Measurements from ENCODE around the gene SF3A1.

The SF3A1 gene

DNA sequence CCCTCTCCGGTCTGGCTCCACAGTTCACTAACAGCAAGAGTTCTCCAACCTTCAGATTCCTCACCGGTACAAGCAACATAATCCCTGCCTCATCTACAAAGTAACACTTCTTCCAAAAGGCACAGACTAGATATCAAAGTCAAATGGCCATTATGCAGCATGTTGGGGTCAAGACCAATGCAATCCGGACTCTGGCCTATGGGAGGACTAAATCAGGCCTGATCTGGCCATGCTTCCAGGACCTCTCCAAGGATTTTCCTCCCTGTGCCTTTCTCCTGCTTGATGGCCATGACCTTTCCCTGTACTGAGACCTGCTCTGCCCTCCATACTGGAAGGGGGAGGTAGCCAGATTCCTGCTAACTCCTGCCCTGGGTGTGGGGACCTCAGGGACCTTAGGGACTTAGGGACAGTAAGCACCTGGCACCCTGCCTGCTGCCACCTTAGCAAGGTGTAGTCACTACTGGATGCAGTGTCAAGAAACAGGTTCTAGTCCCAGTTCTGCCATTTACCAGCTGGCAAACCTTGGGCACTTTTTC lies 36.6 kb downstream of the SF3A1 start:
- no peak for DNase-seq
- Mint-ChIP-seq H3K9me3 (no peaks in the 10 kb centered on the region), H3K4me1 (peaks cover 22% of the 10 kb centered on the region), H3K36me3 (ENCODE audit: low read depth) (no peaks in the 10 kb centered on the region), H3K27ac (no peak overlapping the region), H3K4me3 (no peak overlapping the region), H3K27me3 (ENCODE audit: low read depth, poor library complexity) (peaks cover 3% of the 10 kb centered on the region)
- TF ChIP-seq, protein P1, sequence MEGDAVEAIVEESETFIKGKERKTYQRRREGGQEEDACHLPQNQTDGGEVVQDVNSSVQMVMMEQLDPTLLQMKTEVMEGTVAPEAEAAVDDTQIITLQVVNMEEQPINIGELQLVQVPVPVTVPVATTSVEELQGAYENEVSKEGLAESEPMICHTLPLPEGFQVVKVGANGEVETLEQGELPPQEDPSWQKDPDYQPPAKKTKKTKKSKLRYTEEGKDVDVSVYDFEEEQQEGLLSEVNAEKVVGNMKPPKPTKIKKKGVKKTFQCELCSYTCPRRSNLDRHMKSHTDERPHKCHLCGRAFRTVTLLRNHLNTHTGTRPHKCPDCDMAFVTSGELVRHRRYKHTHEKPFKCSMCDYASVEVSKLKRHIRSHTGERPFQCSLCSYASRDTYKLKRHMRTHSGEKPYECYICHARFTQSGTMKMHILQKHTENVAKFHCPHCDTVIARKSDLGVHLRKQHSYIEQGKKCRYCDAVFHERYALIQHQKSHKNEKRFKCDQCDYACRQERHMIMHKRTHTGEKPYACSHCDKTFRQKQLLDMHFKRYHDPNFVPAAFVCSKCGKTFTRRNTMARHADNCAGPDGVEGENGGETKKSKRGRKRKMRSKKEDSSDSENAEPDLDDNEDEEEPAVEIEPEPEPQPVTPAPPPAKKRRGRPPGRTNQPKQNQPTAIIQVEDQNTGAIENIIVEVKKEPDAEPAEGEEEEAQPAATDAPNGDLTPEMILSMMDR (IDR thresholded peaks at IDR 0.05): no peak

DNA sequence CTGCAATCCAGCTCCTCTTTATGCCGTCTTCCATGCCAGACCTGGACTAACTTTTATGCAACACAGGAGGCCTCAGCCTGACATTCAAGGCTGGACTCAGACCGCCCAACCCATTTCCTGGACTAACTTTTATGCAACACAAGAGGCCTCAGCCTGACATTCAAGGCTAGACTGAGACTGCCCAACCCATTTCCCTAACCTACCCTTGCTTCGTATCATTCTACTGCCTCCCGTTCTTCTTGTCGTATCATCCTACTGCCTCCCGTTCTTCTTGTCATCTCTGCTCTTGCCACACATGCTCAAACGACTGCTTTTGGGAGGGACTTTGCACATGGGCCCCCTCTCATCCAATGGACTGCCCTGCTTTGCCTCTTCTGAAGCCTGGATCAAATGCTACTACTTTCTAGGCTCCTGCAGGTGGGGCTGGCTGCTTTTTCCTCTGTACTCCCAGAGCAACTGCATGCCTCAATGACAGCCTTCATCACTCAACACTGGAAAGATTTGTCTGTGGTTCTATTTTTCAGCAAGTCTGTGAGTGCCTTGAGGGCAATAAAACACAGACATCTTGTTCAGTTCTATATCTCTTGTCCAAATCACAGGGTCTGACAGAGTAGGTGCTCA lies 37.8 kb downstream of the SF3A1 start:
- H3K27ac Mint-ChIP-seq: no peak overlapping the region
- H3K4me3 Mint-ChIP-seq: no peak overlapping the region
- H3K9me3 Mint-ChIP-seq: no peaks in the 10 kb centered on the region
- H3K27me3 Mint-ChIP-seq (ENCODE audit: low read depth, poor library complexity): peaks cover 3% of the 10 kb centered on the region
- H3K4me1 Mint-ChIP-seq: peaks cover 23% of the 10 kb centered on the region
- DNase-seq: no peak
- H3K36me3 Mint-ChIP-seq (ENCODE audit: low read depth): no peaks in the 10 kb centered on the region
- TF ChIP-seq, protein P1 (IDR thresholded peaks at IDR 0.05): no peak

DNA sequence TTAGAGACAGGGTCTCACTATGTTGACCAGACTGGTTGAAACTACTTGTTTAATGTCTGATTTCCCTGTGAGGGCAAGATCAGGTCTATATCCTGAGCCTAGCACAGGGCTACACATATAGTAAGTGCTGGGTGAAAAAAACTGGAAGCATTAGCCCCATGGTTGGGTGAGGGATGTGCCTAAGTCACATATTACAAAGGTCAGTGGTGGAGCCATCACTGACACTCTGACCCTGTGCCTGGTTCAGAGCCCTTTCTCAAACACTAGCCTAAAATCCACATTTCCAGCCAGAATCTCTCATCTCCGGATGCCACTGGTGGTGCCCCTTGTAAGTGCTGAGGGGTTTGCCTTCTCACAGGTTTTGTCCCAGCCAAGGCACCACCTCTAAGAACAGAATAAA lies 38.9 kb downstream of the SF3A1 start:
- no peaks in the 10 kb centered on the region for H3K9me3 Mint-ChIP-seq
- peaks cover 3% of the 10 kb centered on the region for H3K27me3 Mint-ChIP-seq (ENCODE audit: low read depth, poor library complexity)
- TF ChIP-seq, protein P1 (IDR thresholded peaks at IDR 0.05): no peak
- no peak overlapping the region for H3K27ac Mint-ChIP-seq
- peaks cover 29% of the 10 kb centered on the region for H3K4me1 Mint-ChIP-seq
- H3K4me3 Mint-ChIP-seq: no peak overlapping the region
- no peaks in the 10 kb centered on the region for H3K36me3 Mint-ChIP-seq (ENCODE audit: low read depth)
- DNase-seq: no peak

DNA sequence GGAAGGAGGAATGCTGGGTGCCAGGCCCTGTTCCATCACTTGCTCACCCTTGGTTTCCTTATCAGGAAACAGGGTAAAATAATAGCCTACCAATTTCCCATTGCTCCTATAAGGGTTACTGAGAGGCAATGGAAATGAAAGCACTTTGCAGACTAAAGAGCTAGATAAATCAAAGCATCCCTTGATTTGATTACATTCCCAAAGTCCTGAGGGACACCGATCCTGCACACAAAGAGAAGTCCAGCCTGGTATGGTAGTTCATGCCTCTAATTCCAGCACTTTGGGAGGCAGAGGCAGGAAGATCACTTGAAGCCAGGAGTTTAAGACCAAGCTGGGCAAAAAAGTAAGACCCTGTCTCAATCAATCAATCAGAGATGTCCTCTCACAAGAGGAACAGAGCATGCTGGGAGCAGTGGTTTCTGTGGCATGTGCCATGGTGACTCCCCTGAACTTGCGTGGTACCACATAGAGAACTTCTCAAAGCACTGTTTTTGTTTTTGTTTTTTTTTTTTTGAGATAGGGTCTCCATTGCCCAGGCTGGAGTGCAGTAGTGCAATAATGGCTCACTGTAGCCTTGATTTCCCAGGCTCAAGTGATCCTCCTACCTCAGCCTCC lies 40.6 kb downstream of the SF3A1 start:
- H3K27ac Mint-ChIP-seq: no peak overlapping the region
- H3K4me1 Mint-ChIP-seq: peaks cover 41% of the 10 kb centered on the region
- no peaks in the 10 kb centered on the region for H3K27me3 Mint-ChIP-seq (ENCODE audit: low read depth, poor library complexity)
- no peaks in the 10 kb centered on the region for H3K9me3 Mint-ChIP-seq
- TF ChIP-seq, protein P1 (IDR thresholded peaks at IDR 0.05): no peak
- H3K36me3 Mint-ChIP-seq (ENCODE audit: low read depth): no peaks in the 10 kb centered on the region
- H3K4me3 Mint-ChIP-seq: no peak overlapping the region
- DNase-seq: no peak

DNA sequence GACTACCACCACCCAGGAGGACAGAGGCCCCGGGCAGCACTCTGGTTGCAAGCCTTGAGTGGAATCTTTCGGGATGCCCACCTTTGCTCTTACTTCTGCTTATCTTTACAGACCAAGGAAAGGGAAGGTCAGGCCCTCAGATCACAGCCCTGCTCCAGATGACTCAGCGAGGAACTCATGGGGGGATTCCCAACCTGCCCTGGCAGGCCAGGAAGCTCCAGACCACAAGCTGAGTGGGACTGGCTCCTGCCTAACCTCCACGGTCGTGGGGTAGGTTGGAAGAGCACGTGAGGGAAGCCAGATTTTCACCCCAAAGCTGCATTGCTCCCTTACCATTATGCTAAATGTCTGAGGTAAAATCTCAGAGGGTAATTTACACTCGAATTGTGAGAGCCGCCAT lies 41.8 kb downstream of the SF3A1 start:
- H3K4me1 Mint-ChIP-seq: peaks cover 52% of the 10 kb centered on the region
- H3K27me3 Mint-ChIP-seq (ENCODE audit: low read depth, poor library complexity): peaks cover 5% of the 10 kb centered on the region
- H3K36me3 Mint-ChIP-seq (ENCODE audit: low read depth): no peaks in the 10 kb centered on the region
- H3K27ac Mint-ChIP-seq: no peak overlapping the region
- no peaks in the 10 kb centered on the region for H3K9me3 Mint-ChIP-seq
- TF ChIP-seq, protein P1 (IDR thresholded peaks at IDR 0.05): no peak
- DNase-seq: no peak
- H3K4me3 Mint-ChIP-seq: no peak overlapping the region
